Aorta (tissue), 5 donors: ENCODE results near the gene FDX1. TPM values are rescaled to one million over a fixed set of nuclear protein-coding genes. Genes with fewer than 3 reads are reported as not detected.

Experiments used
- ATAC-seq: fragments of 200-7000 bp; cut with Tn5 transposase; one replicate; pipeline ENCODE4 v1.9.1; 2022; ENCODE audit warnings: moderate library complexity; ENCODE audit not compliant: low FRiP score
- DNase-seq, 2 donors: peaks; one replicate each; pipeline ENCODE4 v3.0.0-alpha.2; 2020
- H3K27ac ChIP-seq, 2 donors: one replicate each; pipeline ENCODE4 v1.5.1; 2013; ENCODE audit warnings: low read length in 2 of 2, mild to moderate bottlenecking in 2 of 2, moderate library complexity in 2 of 2, control low read depth in 1 of 2, inconsistent platforms in 1 of 2, low read depth in 1 of 2
- H3K27me3 ChIP-seq, 2 donors: one replicate each; pipeline ENCODE4 v1.6.1; 2013; ENCODE audit warnings: control low read depth in 1 of 2, low read length in 1 of 2, mild to moderate bottlenecking in 1 of 2, moderate library complexity in 1 of 2; ENCODE audit not compliant: insufficient read depth in 2 of 2, control insufficient read depth in 1 of 2
- H3K36me3 ChIP-seq, 2 donors: one replicate each; pipeline ENCODE4 v1.6.1; 2013; ENCODE audit warnings: control low read depth in 1 of 2, low read length in 1 of 2, mild to moderate bottlenecking in 1 of 2; ENCODE audit not compliant: insufficient read depth in 2 of 2, control insufficient read depth in 1 of 2
- H3K4me1 ChIP-seq, 2 donors: one replicate each; pipeline ENCODE4 v1.6.1; 2013; ENCODE audit warnings: low read length in 2 of 2, control low read depth in 1 of 2, mild to moderate bottlenecking in 1 of 2, moderate library complexity in 1 of 2; ENCODE audit not compliant: insufficient read depth in 2 of 2, control insufficient read depth in 1 of 2
- H3K4me3 ChIP-seq, 2 donors: one replicate each; pipeline ENCODE4 v1.5.1; 2013; ENCODE audit warnings: low read length in 2 of 2, control low read depth in 1 of 2, mild to moderate bottlenecking in 1 of 2
- H3K9me3 ChIP-seq: one replicate; pipeline ENCODE4 v1.6.1; 2013; ENCODE audit warnings: mild to moderate bottlenecking, low read length; ENCODE audit not compliant: control insufficient read depth
- WGBS, 2 donors: extraction: QIAGEN DNeasy Blood & Tissue Kit; methylation state at CpG; one replicate each; pipeline ENCODE4 v1.1.7; 2013; 5-methylcytosine and 5-hydroxymethylcytosine counted together
- intact Hi-C, 2 donors: fragments of 100-400 bp; cut with DNase I; formaldehyde crosslinking; loops; one replicate each; pipeline versions ENCODE4 v1.14.2 to v1.15.0; 2022
- polyA plus RNA-seq, 2 donors: library from polyadenylated mRNA; stranded (reverse); fragments of 200-250 nt; gene quantifications; one replicate each; pipeline ENCODE4 v1.2.3, GENCODE V29; 2013
- total RNA-seq, 2 donors: library from RNA; stranded (reverse); fragmentation: NEBNext Ultra II Directional; extraction: Animal tissue kit (Norgen Biotek cat#: 25700); gene quantifications; one replicate each; pipeline ENCODE4 v1.2.1, GENCODE V29; 2021
- donor health status: healthy with polysubstance abuse.
- donor health status: Bipolar disorder and iron deficiency.
- donor health status: DM: no; HTN: no; CAD: no.
- donor health status: DM: no; HTN: no; CAD: no.
- donor health status: DM: yes; HTN: yes; CAD: no.

Gene FDX1
- total and polyA plus RNA-seq, 4 donors = 6.4 to 15.5 (median 8.4) TPM

GRCh38 chr11:110434952-110435779, 5.4 kb downstream of the FDX1 start:
- Histone ChIP-seq H3K4me3 (no peak overlapping the region), H3K9me3 (no peaks in the 10 kb centered on the region), H3K36me3 (peaks cover 0 to 4% of the 10 kb centered on the region in 2 donors), H3K4me1 (peaks cover 0 to 7% of the 10 kb centered on the region in 2 donors), H3K27ac (no peak overlapping the region), H3K27me3 (no peaks in the 10 kb centered on the region)
- ATAC-seq (no peak), DNase-seq (no peak)
- intact Hi-C loops = loop anchor here (5.0 kb wide), 2 partner anchors 58 to 233 kb away; no protein-coding TSS in a partner anchor
- WGBS, 2 donors = 66 to 67% methylated on average over 8 of the region's 8 CpGs

- H3K27ac ChIP-seq = no peak overlapping the region
- H3K4me1 ChIP-seq = peaks cover 0 to 7% of the 10 kb centered on the region in 2 donors
- no peaks in the 10 kb centered on the region for H3K27me3 ChIP-seq
- 16 to 24% methylated on average over 8 of the region's 8 CpGs for WGBS, 2 donors
- ATAC-seq (no peak), DNase-seq (no peak)
- peaks cover 0 to 4% of the 10 kb centered on the region in 2 donors for H3K36me3 ChIP-seq
- H3K9me3 ChIP-seq = no peaks in the 10 kb centered on the region
- no peak overlapping the region for H3K4me3 ChIP-seq
- intact Hi-C loops = no loop called here
Measured at GRCh38 chr11:110435780-110436717, 6.3 kb downstream of the FDX1 start.

- intact Hi-C loops = no loop called here
- Histone ChIP-seq H3K4me1 (peaks cover 0 to 4% of the 10 kb centered on the region in 2 donors), H3K4me3 (no peak overlapping the region), H3K36me3 (peaks cover 0 to 4% of the 10 kb centered on the region in 2 donors), H3K27me3 (no peaks in the 10 kb centered on the region), H3K9me3 (no peaks in the 10 kb centered on the region), H3K27ac (no peak overlapping the region)
- DNase-seq = no peak
- no peak for ATAC-seq
- WGBS, 2 donors = 93 to 96% methylated on average over 2 of the region's 2 CpGs
Measured at GRCh38 chr11:110438017-110438416, 8.3 kb downstream of the FDX1 start.

GRCh38 chr11:110445437-110445836, 15.7 kb downstream of the FDX1 start:
- no peaks in the 10 kb centered on the region for H3K27me3 ChIP-seq
- intact Hi-C loops = no loop called here
- no peaks in the 10 kb centered on the region for H3K36me3 ChIP-seq
- no peaks in the 10 kb centered on the region for H3K4me1 ChIP-seq
- DNase-seq = no peak
- no peak for ATAC-seq
- H3K4me3 ChIP-seq = no peak overlapping the region
- no peak overlapping the region for H3K27ac ChIP-seq
- WGBS, 2 donors = 37 to 48% methylated on average over 1 of the region's 1 CpG
- no peaks in the 10 kb centered on the region for H3K9me3 ChIP-seq

GRCh38 chr11:110446061-110446460, 16.3 kb downstream of the FDX1 start:
- DNase-seq (no peak), ATAC-seq (no peak)
- H3K4me3 ChIP-seq = no peak overlapping the region
- H3K36me3 ChIP-seq = no peaks in the 10 kb centered on the region
- H3K27me3 ChIP-seq = no peaks in the 10 kb centered on the region
- H3K9me3 ChIP-seq = no peaks in the 10 kb centered on the region
- WGBS, 2 donors = 95 to 96% methylated on average over 3 of the region's 3 CpGs
- no peaks in the 10 kb centered on the region for H3K4me1 ChIP-seq
- intact Hi-C loops = no loop called here
- no peak overlapping the region for H3K27ac ChIP-seq

- Histone ChIP-seq H3K27me3 (no peaks in the 10 kb centered on the region), H3K4me1 (no peaks in the 10 kb centered on the region), H3K9me3 (no peaks in the 10 kb centered on the region), H3K4me3 (no peak overlapping the region), H3K36me3 (no peaks in the 10 kb centered on the region), H3K27ac (no peak overlapping the region)
- 93 to 96% methylated on average over 10 of the region's 10 CpGs for WGBS, 2 donors
- intact Hi-C loops = no loop called here
- no peak for ATAC-seq
- no peak for DNase-seq
Measured at GRCh38 chr11:110446594-110446993, 16.8 kb downstream of the FDX1 start.

- WGBS, 2 donors = 95 to 96% methylated on average over 4 of the region's 4 CpGs
Measured at GRCh38 chr11:110447343-110447742, 17.6 kb downstream of the FDX1 start.

GRCh38 chr11:110447897-110448745, 18.4 kb downstream of the FDX1 start:
- Histone ChIP-seq H3K4me3 (no peak overlapping the region), H3K36me3 (no peaks in the 10 kb centered on the region), H3K27me3 (no peaks in the 10 kb centered on the region), H3K9me3 (no peaks in the 10 kb centered on the region), H3K27ac (no peak overlapping the region), H3K4me1 (no peaks in the 10 kb centered on the region)
- DNase-seq = no peak
- ATAC-seq = no peak
- 78 to 79% methylated on average over 5 of the region's 5 CpGs for WGBS, 2 donors
- intact Hi-C loops = no loop called here

More at GRCh38 chr11:110447343-110447742, 17.6 kb downstream of the FDX1 start:
- H3K9me3 ChIP-seq = no peaks in the 10 kb centered on the region
- intact Hi-C loops = no loop called here
- no peaks in the 10 kb centered on the region for H3K36me3 ChIP-seq
- no peak overlapping the region for H3K27ac ChIP-seq
- H3K27me3 ChIP-seq = no peaks in the 10 kb centered on the region
- DNase-seq (no peak), ATAC-seq (no peak)
- no peak overlapping the region for H3K4me3 ChIP-seq
- no peaks in the 10 kb centered on the region for H3K4me1 ChIP-seq
